ENCODE results near the gene OGFR.

The OGFR gene

DNA sequence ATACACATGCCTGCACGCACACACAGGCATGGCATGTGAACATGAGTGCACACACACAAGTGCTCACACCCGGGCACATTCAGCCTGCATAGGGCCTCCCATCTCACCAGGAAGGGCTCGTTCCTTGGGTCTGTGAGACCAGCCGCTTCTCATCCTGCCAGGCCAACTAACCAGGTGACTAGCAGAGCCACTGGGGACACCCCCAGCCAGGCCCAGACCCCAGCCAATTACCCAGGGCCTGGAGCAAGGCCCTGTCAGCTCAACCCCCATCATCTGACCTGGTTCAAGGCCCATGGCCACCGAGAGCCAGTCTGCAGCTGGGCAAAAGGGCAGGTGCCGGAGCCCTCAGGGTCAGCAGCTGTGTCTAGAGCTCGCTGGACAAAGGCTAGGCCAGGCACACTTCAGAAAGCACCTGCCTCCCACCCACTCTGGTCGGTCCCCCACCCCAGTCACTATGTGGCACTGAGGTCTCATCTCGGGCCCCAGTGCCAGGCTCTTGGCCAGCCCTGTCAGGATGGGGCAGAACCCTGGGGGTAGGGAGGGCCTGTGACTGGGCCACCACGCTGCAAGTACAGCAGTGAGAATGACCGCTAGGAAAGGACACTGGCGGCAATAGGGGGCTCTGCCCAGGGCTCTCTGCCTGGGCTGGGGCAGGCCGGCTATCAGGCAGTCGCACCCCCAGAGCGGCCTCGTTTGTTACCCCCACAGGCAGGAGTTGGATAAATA, 35.1 kb upstream of the OGFR start:
- no peak for DNase-seq (ENCODE audit: low read depth)

GRCh38 chr20:62770111-62770910, 34.3 kb upstream of the OGFR start:
- DNase-seq (ENCODE audit: low read depth) = no peak

DNA sequence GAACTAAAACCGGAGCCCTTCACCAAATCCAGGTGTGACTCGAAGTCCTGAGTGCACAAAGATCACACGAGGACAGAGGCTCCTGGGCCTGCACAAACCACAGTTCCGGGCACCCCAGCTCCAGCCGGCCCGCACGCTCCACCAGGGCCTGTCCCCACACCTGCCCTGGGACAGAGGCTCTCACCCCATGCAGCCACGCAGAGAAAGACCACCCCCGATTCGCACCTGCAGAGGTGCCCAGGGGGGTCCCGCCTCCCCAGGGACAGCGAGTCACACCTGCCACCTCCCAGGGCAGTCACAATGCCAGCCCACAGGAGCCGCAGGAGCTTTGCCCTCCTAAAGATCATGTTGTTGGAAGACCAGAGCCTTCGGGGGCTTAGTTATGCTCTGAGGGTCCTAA, 33.7 kb upstream of the OGFR start:
- no peak for DNase-seq (ENCODE audit: low read depth)

GRCh38 chr20:62771396-62772102, 33.1 kb upstream of the OGFR start:
- no peak for DNase-seq (ENCODE audit: low read depth)

DNA sequence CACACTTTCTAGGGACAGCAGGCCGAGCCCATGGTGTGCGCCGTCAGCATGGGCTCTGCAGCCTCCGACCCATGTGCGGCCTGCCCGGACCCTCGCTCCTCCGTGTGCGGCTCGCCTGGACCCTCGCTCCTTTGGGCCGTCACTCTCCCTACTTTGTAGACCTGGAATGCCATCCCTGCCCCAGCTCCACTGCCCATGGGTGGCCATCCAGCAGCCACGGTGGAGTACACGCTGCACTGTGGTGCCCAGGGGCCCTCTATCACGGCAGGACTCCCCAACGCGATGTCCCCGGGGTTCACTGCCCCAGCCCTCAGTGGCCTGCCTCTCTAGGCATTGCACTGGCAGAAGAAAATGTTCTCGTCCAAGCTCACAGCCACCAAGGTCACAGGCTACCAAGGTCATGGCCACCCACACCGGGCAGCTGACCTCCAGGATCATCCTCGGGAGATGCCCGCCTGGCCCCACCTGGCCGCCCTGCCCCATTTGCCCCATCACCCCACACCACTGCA, 32.5 kb upstream of the OGFR start:
- DNase-seq (ENCODE audit: low read depth) = no peak

DNA sequence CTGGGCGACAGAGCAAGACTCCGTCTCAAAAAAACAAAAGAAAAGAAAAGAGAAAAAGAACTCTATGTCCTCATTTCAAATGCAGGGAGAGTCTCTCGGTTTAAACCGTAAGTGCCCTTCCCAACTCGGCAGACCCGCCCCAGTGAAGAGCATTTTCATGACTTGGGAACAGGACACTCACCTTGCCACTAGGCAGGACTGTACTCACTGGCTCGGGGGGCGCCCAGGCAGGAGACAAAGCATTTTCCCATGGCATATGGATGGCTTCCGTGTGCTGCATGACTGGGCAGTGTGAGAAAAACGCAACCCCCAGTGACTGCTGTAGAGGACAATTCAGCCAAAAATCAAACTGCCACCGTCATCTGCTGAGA, 32.0 kb upstream of the OGFR start:
- no peak for DNase-seq (ENCODE audit: low read depth)

DNA sequence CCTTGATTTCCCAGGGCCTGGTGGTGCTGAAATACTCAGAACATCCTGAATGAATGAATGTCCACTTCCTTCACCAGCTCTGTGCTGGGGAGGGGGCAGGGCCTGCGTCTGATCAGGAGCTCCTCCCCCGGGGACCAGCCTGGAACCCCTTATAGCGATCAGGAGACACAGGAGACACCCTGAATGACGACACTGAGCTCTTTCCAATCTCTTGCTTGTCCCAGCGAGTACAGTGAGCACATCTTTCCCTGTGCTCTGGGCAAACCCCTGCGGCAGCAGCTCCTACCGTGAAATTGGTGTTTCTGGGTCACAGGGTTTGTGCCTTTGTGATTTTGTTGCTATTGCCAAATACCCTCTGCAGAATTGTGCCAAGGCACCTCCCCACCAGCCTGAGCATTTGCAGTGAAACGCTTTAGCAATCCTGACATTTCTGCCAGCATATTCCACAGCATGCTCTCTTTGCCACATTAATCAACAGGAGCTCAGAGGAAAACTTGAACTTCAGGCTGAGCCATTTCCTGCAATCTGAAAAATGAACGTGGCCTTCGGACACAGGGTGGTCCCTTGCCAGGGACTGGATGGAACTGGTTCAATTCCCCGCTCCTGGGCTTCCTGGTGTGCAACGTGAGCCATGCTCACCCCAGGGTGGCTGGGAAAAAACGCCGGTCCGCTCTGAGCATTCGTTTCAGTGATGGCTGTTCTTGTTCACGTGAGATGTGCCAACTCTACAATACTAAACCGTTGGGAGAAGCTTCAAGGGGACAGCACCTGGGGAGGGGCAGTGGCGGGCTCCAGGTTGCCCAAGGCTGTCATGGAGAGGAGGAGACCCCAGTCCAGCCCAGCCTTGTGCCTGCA, 31.4 kb upstream of the OGFR start:
- no peak for DNase-seq (ENCODE audit: low read depth)

- DNase-seq (ENCODE audit: low read depth) = no peak
These were observed 30.6 kb upstream of the OGFR start for GRCh38 chr20:62773845-62774714.

DNA sequence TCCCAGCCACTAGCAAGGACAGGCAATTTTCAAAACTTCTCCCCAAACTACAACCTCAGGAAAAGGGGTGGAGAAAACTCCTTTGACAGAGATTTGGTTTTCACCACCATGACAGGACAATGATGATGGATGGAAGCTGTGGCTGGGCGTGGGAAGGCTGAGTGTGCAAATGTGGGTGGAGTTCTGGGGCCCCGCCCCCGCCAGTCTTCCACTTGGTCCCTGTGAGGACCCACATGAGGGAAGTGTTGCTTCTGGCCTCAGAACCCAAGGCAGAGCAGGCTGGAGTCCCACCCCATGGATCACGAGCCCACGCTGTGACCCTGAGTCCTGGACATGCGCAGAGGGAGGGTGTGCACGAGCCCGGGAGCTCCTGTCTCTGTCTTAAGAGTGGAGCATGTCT, 29.9 kb upstream of the OGFR start:
- peak; percentile 22 for DNase-seq (ENCODE audit: low read depth)

GRCh38 chr20:62775206-62775605, 29.4 kb upstream of the OGFR start:
- no peak for DNase-seq (ENCODE audit: low read depth)

- no peak for DNase-seq (ENCODE audit: low read depth)
These were observed 28.5 kb upstream of the OGFR start for GRCh38 chr20:62776035-62776691.

DNA sequence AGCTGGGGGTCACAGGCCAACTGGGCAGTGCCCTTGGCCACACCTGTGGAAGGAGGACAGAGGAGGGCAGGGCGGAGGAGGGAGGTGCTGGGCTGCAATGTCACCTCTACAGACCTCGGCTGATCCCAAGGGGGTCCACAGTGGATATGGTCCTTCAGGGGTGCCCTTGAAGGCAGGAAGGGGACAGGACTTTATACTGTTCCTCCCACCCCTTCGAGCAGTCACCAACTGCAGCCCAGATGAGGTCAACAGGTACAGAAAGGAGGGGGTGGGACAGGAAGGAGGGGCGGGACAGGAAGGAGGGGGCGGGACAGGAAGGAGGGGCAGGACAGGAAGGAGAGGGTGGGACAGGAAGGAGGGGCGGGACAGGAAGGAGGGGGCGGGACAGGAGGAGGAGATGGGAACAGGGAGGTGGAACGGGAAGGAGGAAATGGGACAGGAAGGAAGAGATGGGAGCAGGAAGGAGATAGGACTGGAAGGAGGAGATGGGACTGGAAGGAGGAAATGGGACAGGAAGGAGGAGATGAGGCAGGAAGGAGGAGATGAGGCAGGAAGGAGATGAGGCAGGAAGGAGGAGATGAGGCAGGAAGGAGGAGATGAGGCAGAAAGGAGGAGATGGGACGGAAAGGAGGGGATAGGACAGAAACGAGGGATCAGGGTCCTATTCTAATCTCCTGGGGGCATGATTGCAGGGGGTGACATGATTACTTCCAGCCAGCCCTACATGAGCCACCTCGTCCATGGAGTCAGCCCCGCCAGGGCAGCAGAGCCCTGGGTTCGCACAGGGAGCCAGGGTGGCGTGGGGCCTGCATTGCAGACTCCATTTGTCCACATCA, 27.7 kb upstream of the OGFR start:
- peak; percentile 49 for DNase-seq (ENCODE audit: low read depth)

- no peak for DNase-seq (ENCODE audit: low read depth)
These were observed 27.2 kb upstream of the OGFR start for GRCh38 chr20:62777528-62777830.

- DNase-seq (ENCODE audit: low read depth) = no peak
These were observed 26.6 kb upstream of the OGFR start for GRCh38 chr20:62778058-62778457.

DNA sequence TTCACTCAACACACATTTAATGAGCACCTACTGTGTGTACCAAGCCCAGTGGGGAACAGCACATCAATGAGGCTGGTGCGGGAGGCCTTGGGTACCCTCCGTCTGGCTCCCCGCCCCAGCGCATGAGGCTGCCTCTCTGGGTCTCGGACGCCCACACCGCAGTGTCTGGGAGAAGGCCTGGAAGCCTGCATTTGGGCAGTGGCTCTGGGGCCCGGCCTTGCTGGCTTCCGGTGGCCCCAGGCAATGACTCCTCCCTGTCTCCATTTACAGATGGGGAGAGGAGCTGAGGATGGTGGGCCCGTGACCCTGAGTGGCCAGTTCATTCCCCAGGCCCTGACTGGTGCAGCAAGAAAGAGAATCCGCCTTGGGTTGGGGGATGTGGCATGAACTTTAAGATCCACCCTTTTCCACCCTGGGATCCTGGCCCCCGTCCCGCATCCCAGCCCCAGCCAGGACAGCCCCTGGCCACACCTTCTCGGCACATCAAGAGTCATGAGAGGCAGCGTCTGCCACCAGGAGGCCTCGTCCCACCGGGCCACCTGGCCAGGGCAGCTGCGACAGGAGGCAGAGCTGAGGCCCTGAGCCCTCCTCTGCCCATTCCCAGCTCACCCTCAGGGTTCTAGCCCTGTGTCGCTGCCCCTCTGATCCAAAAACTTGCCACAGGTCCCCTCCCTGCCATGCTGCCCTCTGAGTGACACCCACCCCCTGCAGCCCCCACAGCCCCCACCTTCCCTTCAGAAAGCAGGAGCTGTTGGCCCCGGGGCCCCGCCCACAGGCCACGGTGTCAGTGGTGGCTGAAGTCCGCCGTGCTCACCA, 25.8 kb upstream of the OGFR start:
- no peak for DNase-seq (ENCODE audit: low read depth)

DNA sequence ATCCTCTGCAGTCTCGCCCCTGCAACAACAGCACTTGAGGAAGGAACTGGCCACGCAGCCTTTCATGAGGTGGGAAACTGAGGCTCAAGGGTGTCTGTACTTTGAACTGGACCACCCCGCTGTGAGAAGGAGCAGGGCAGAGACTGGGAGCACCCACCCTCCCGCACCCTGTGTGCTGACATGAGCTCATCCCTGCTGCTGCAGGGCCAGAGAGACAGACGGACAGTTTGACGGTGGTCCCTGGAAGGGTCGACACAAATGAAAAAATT, 25.3 kb upstream of the OGFR start:
- DNase-seq (ENCODE audit: low read depth) = no peak

DNA sequence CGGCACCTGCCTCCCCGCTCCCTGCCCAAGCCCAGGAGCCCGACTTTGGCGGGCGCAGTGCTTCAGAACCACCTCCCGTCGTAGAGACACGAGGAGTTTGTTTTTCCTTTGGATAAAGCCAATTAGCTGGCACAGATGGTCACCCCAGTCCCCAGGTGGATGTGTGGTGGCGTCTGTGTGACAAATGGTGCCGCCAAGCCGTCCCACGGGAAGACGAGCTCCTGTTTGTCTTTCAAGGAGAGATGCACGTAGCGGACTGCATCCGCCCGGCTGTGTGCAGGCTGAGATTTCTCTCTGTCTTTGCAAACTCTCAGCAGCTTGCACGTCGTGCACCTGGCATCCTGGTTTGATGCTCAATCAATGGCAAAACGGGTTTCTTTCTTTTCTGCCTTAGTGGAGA, 24.4 kb upstream of the OGFR start:
- DNase-seq (ENCODE audit: low read depth) = no peak

DNA sequence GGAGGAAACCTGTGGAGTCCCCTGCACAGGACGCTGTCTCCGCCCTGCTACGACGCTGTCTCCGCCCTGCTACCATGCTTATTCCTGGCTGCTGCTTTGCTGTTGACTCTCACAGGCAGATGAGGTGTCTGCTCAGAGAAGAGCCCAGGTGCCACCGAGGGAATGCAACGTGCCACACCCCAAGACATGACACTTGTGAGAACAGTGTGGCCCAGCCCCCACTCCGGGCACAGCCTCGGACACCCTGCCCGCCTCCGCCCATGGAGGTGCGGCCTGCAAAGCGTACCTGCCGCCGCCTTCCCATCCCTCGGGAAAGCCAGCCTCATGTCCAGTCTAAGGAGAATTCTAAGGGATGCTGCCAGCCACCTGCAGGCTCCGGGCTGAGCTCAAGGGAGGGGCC, 23.9 kb upstream of the OGFR start:
- no peak for DNase-seq (ENCODE audit: low read depth)
